Lower leg skin (tissue), 4 donors: Measurements from ENCODE around the gene COPZ2. TPM values are rescaled to one million over a fixed set of nuclear protein-coding genes. Genes with fewer than 3 reads are reported as not detected.

Source experiments
- DNase-seq, 2 donors: peaks; one replicate each; pipeline ENCODE4 v3.0.0-alpha.2; 2019; ENCODE audit warnings: low spot score in 2 of 2
- H3K4me3 ChIP-seq: fragments of 200-600 bp; sonication (generic); 2 replicates; pipeline ENCODE4 v1.5.1; 2017; ENCODE audit warnings: mild to moderate bottlenecking, low read depth; ENCODE audit not compliant: poor library complexity, severe bottlenecking
- POLR2A ChIP-seq, 2 donors: fragments of 450-650 bp; IDR thresholded peaks; one replicate each; pipeline ENCODE4 v1.6.1; 2016 to 2017; ENCODE audit warnings: antibody characterized with exemption in 2 of 2, mild to moderate bottlenecking in 1 of 2, moderate library complexity in 1 of 2
- WGBS, 2 donors: methylation state at CpG; one replicate each; pipeline ENCODE4 v1.1.5; 2018; 5-methylcytosine and 5-hydroxymethylcytosine counted together
- intact Hi-C: fragments of 100-400 bp; cut with DNase I; formaldehyde crosslinking; loops from one replicate; pipeline ENCODE4 v1.15.0; 2023; ENCODE audit warnings: low total_unique reads
- microRNA counts, 2 donors: library from miRNA; unstranded; fragments of <30 nt; microRNA quantifications; one replicate each; lab custom pipeline; 2016
- microRNA-seq, 2 donors: library from miRNA; unstranded; fragments of <30 nt; microRNA quantifications; one replicate each; pipeline ENCODE4, GENCODE V29; 2016; ENCODE audit warnings: borderline replicate concordance in 2 of 2, borderline number of aligned reads in 1 of 2
- total RNA-seq, 4 donors: library from RNA; depleted of rRNA; stranded (reverse); fragments of >200 nt; gene quantifications; one replicate each; pipeline ENCODE4 v1.1.0, GENCODE V29; 2016
- TF ChIP-seq, protein P1 (sequence below), 3 donors: fragments of 450-650 bp; IDR thresholded peaks; one replicate each; pipeline ENCODE4 v1.5.1; 2016; ENCODE audit warnings: antibody characterized with exemption in 3 of 3, mild to moderate bottlenecking in 3 of 3, moderate library complexity in 2 of 3

The COPZ2 gene
- total RNA-seq, 4 donors from 2014 or later = 9.1 to 16.9 (median 12.9) TPM

DNA sequence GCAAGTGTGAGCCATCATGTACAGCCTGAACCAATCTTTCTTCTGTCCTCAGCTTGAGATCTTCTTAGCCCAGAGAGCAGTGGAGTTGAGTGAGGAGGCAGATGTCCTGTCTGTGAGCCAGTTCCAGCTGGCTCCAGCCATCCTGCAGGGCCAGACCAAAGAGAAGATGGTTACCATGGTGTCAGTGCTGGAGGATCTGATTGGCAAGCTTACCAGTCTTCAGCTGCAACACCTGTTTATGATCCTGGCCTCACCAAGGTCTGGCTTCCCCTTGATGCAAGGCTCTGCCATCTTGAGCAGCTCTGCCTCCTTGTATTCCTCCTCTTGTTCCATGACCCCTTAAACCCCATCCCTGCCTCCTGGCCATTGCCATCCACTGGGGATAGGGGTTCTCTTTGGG lies 57.1 kb downstream of the COPZ2 start:
- TF ChIP-seq, protein P1, sequence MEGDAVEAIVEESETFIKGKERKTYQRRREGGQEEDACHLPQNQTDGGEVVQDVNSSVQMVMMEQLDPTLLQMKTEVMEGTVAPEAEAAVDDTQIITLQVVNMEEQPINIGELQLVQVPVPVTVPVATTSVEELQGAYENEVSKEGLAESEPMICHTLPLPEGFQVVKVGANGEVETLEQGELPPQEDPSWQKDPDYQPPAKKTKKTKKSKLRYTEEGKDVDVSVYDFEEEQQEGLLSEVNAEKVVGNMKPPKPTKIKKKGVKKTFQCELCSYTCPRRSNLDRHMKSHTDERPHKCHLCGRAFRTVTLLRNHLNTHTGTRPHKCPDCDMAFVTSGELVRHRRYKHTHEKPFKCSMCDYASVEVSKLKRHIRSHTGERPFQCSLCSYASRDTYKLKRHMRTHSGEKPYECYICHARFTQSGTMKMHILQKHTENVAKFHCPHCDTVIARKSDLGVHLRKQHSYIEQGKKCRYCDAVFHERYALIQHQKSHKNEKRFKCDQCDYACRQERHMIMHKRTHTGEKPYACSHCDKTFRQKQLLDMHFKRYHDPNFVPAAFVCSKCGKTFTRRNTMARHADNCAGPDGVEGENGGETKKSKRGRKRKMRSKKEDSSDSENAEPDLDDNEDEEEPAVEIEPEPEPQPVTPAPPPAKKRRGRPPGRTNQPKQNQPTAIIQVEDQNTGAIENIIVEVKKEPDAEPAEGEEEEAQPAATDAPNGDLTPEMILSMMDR (IDR thresholded peaks at IDR 0.05) = no peak
- no peak for TF ChIP-seq POLR2A (IDR thresholded peaks at IDR 0.05)
- no peak overlapping the region for H3K4me3 ChIP-seq
- intact Hi-C loops = no loop called here
- no peak for DNase-seq

DNA sequence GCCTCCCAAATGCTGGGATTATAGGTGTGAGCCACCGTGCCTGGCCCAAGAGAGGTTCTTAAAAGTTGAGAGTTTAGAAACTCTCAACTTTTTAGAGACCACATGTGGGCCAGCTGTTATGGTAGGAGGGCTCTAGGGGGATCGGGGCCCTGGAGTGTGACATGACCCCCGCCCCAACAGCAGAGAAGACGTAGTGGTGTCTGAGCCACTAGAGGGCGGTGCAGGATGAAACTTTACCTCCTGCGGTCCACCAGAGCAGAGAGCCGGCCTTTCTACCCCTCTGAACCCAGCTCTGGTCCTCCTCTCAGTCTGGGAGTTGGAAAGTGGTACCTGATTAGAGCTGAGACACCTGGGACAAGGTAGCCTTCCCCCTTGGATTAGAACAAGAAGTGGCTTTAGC lies 59.3 kb downstream of the COPZ2 start:
- H3K4me3 ChIP-seq = no peak overlapping the region
- DNase-seq = no peak
- no peak for TF ChIP-seq POLR2A (IDR thresholded peaks at IDR 0.05)
- TF ChIP-seq, protein P1 (IDR thresholded peaks at IDR 0.05) = no peak
- 36 to 51% methylated on average over 7 of the region's 7 CpGs for WGBS, 2 donors
- intact Hi-C loops = no loop called here

MicroRNAs within 50 kb of the gene (microRNA counts, 767-probe panel; counts per million panel counts)
- microRNA hsa-miR-152 (lab: Ali Mortazavi, UCI) = 0 to 358 counts per million in 2 donors

Small RNA genes lying within 50 kb of the gene (microRNA-seq; reads per million reads assigned to microRNA genes)
- gene MIR152 = 1,088 to 1,131 reads per million in 2 donors

Other genes starting within 250 kb of the COPZ2 start
- 1 to 10 TPM; 1.1 to 8.4 (median 1.8) TPM for gene OSBPL7, start 216.0 kb downstream of the COPZ2 start, total RNA-seq
- gene MRPL10, start 206.3 kb downstream of the COPZ2 start, total RNA-seq = 10 to 100 TPM; 25.3 to 35.4 (median 30.2) TPM
- gene LRRC46, start 206.1 kb downstream of the COPZ2 start, total RNA-seq = not detected
- 10 to 100 TPM; 23.1 to 37.9 (median 28.3) TPM for gene SCRN2, start 196.5 kb downstream of the COPZ2 start, total RNA-seq
- gene SP6, start 186.6 kb downstream of the COPZ2 start, total RNA-seq = 10 to 100 TPM; 21.9 to 29.9 (median 24.7) TPM
- 10 to 100 TPM in 2 of 4 donors, 1 to 10 TPM in 2; 5.1 to 12.6 (median 8.1) TPM for gene SP2, start 141.6 kb downstream of the COPZ2 start, total RNA-seq
- 10 to 100 TPM; 20.2 to 36.8 (median 30.3) TPM for gene PNPO, start 96.2 kb downstream of the COPZ2 start, total RNA-seq
- gene PRR15L, start 79.9 kb downstream of the COPZ2 start, total RNA-seq = 10 to 100 TPM in 3 of 4 donors, 1 to 10 TPM in 1; 9.9 to 45.1 (median 24.3) TPM
- gene CDK5RAP3, start 66.7 kb downstream of the COPZ2 start, total RNA-seq = 100 to 1,000 TPM in 3 of 4 donors, 10 to 100 TPM in 1; 95.8 to 115 (median 107) TPM
- gene NFE2L1, start 10.6 kb upstream of the COPZ2 start, total RNA-seq = 100 to 1,000 TPM in 3 of 4 donors, 10 to 100 TPM in 1; 97.2 to 158 (median 117) TPM
- 10 to 100 TPM; 23.2 to 33.5 (median 25.6) TPM for gene CBX1, start 63.7 kb upstream of the COPZ2 start, total RNA-seq
- 10 to 100 TPM; 11.1 to 15.7 (median 13.0) TPM for gene SNX11, start 70.0 kb upstream of the COPZ2 start, total RNA-seq